Vagina (tissue), 2 donors: ENCODE results near the gene ST6GALNAC4. TPM values are rescaled to one million over a fixed set of nuclear protein-coding genes. Genes with fewer than 3 reads are reported as not detected.

Experiments used
- DNase-seq, 2 donors: peaks; one replicate each; pipeline ENCODE4 v3.0.0-alpha.2; 2017; ENCODE audit errors: extremely low spot score in 2 of 2
- H3K27ac ChIP-seq: fragments of 200-600 bp; sonication (generic); one replicate; pipeline ENCODE4 v1.5.1; 2019
- H3K27me3 ChIP-seq: fragments of 200-600 bp; sonication (generic); one replicate; pipeline ENCODE4 v1.5.1; 2019
- H3K36me3 ChIP-seq, 2 donors: fragments of 200-600 bp; sonication (generic); one replicate each; pipeline ENCODE4 v1.5.1; 2017 to 2019
- H3K4me1 ChIP-seq: fragments of 200-600 bp; sonication (generic); one replicate; pipeline ENCODE4 v1.5.1; 2019
- H3K4me3 ChIP-seq, 2 donors: fragments of 200-600 bp; sonication (generic); 1 replicate in 1 of 2; 2 replicates in 1 of 2; pipeline ENCODE4 v1.5.1; 2016 to 2019
- H3K9me3 ChIP-seq: fragments of 200-600 bp; sonication (generic); one replicate; pipeline ENCODE4 v1.5.1; 2019
- POLR2A ChIP-seq, 2 donors: fragments of 450-650 bp; IDR thresholded peaks; one replicate each; pipeline ENCODE4 v1.6.1; 2017; ENCODE audit warnings: antibody characterized with exemption in 2 of 2, mild to moderate bottlenecking in 2 of 2, moderate library complexity in 2 of 2
- POLR2AphosphoS5 ChIP-seq, 2 donors: sonication (generic); formaldehyde crosslinking; IDR thresholded peaks; one replicate each; pipeline ENCODE4 v1.9.0; 2017; ENCODE audit warnings: antibody characterized with exemption in 2 of 2, mild to moderate bottlenecking in 2 of 2, low read depth in 1 of 2; ENCODE audit not compliant: insufficient read depth in 1 of 2
- intact Hi-C: fragments of 100-400 bp; cut with DNase I; formaldehyde crosslinking; loops from one replicate; pipeline ENCODE4 v1.15.1; 2023
- total RNA-seq: library from RNA; depleted of rRNA; stranded (reverse); fragments of >200 nt; gene quantifications from one replicate; pipeline ENCODE4 v1.2.3, GENCODE V29; 2016
- TF ChIP-seq, protein P1 (sequence below), 3 experiments: fragments of 450-650 bp in 2 of 3; fragments of 200-600 bp in 1 of 3; sonication (generic) in 1 of 3; IDR thresholded peaks; one replicate each; pipeline ENCODE4 v1.5.1; 2017 to 2019; ENCODE audit warnings: antibody characterized with exemption in 3 of 3, mild to moderate bottlenecking in 2 of 3, moderate library complexity in 2 of 3

Gene ST6GALNAC4
- total RNA-seq, 1 donor from 2014 or later, result 33.1 TPM

DNA sequence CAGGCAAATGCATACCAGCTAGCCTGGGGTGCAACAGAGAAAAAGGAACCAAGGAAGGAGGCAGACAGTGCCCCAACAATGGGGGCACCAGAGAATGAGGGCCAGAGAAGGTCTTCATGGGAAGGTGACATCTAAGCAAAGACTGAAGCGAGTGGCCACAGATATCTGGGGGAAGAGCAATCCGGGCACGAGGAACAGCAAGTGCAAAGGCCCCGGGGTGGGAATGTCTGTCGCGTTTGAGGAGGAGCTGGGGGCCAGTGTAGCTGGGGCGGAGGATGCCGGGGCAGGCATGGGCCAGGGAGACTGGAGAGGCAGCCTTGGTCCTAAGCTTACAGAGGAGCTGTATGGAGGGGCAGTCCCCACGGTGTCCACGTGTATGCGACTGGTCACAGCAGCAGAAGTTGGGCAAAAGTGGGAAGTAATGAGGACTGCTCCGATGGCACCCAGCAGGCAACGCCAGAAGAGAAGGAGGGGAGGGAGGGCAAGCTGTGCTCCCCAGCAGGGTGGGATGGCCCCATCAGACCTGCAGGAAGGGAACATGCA lies 44.8 kb upstream of the ST6GALNAC4 start:
- H3K27me3 ChIP-seq, result no peaks in the 10 kb centered on the region
- TF ChIP-seq, protein P1, sequence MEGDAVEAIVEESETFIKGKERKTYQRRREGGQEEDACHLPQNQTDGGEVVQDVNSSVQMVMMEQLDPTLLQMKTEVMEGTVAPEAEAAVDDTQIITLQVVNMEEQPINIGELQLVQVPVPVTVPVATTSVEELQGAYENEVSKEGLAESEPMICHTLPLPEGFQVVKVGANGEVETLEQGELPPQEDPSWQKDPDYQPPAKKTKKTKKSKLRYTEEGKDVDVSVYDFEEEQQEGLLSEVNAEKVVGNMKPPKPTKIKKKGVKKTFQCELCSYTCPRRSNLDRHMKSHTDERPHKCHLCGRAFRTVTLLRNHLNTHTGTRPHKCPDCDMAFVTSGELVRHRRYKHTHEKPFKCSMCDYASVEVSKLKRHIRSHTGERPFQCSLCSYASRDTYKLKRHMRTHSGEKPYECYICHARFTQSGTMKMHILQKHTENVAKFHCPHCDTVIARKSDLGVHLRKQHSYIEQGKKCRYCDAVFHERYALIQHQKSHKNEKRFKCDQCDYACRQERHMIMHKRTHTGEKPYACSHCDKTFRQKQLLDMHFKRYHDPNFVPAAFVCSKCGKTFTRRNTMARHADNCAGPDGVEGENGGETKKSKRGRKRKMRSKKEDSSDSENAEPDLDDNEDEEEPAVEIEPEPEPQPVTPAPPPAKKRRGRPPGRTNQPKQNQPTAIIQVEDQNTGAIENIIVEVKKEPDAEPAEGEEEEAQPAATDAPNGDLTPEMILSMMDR (IDR thresholded peaks at IDR 0.05), result no peak
- TF ChIP-seq POLR2AphosphoS5 (IDR thresholded peaks at IDR 0.05; ENCODE audit: insufficient read depth in 1 of 2, low read depth in 1 of 2) (no peak), POLR2A (IDR thresholded peaks at IDR 0.05) (no peak)
- peak overlapping the region; percentile 96 for H3K27ac ChIP-seq
- intact Hi-C loops, result no loop called here
- no peaks in the 10 kb centered on the region for H3K36me3 ChIP-seq
- no peak overlapping the region for H3K4me3 ChIP-seq
- peaks cover 78% of the 10 kb centered on the region for H3K4me1 ChIP-seq
- no peak for DNase-seq
- no peaks in the 10 kb centered on the region for H3K9me3 ChIP-seq

DNA sequence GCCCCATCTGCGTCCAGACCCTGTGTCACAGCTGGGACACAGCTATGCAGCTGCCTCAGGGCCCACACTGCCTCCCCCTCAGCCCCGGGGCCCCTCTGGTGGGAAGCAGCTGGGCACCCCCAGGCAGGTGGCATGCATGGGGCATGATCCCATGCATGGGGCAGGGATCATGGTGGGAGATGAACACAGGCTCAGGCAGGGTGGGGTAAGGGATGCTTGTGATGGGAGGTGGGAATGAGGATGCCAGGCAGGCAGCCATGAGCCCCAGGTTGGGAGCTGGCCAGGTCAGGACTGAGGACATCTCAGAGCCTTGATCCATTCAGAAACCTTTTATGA lies 44.3 kb upstream of the ST6GALNAC4 start:
- TF ChIP-seq, protein P1 (IDR thresholded peaks at IDR 0.05), result no peak
- TF ChIP-seq POLR2A (IDR thresholded peaks at IDR 0.05) (no peak), POLR2AphosphoS5 (IDR thresholded peaks at IDR 0.05; ENCODE audit: insufficient read depth in 1 of 2, low read depth in 1 of 2) (no peak)
- Histone ChIP-seq H3K27ac (peak overlapping the region; percentile 96), H3K9me3 (no peaks in the 10 kb centered on the region), H3K27me3 (no peaks in the 10 kb centered on the region), H3K36me3 (no peaks in the 10 kb centered on the region), H3K4me3 (no peak overlapping the region), H3K4me1 (peaks cover 75% of the 10 kb centered on the region)
- intact Hi-C loops, result no loop called here
- DNase-seq, result no peak

DNA sequence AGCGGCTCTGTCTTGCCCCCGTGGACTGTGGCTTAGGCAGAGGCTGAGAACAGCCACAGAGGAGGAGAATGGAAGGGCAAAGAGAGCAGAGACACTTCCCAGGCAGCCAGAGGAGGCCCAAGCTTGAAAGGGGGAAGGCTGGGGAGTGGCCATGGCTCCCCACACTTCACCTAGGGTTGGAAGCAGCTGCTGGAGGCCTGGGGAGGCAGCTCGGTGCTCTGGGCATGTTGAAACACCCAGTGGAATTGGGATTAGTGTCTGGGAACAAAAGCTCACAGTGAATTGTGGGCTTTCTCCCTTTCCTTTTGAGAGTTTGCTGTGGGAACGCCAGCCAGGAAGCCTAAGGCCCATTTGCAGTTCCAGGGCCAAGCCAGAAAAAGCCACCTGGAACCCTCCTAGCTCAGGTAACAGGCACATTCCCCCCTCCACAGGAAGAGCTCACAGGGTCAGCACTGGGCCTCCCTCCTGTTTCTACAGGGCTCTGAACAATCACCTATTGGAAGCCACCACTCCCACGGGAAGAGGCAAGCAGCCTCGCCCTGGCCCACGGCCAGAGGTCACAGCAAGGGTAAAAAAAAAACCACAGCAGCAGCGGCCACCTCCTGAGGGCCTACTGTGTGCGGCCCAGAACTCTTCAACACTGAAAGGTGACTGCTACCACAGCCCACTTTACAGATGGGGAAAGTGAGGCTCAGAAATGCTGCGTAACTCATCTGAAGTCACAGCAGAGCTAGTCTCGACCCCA lies 43.7 kb upstream of the ST6GALNAC4 start:
- no peak for DNase-seq
- TF ChIP-seq POLR2A (IDR thresholded peaks at IDR 0.05) (no peak), POLR2AphosphoS5 (IDR thresholded peaks at IDR 0.05; ENCODE audit: insufficient read depth in 1 of 2, low read depth in 1 of 2) (no peak)
- TF ChIP-seq, protein P1 (IDR thresholded peaks at IDR 0.05), result no peak
- peak overlapping the region; percentile 96 for H3K27ac ChIP-seq
- H3K4me3 ChIP-seq, result no peak overlapping the region
- H3K9me3 ChIP-seq, result no peaks in the 10 kb centered on the region
- intact Hi-C loops, result no loop called here
- H3K36me3 ChIP-seq, result no peaks in the 10 kb centered on the region
- no peaks in the 10 kb centered on the region for H3K27me3 ChIP-seq
- H3K4me1 ChIP-seq, result peaks cover 75% of the 10 kb centered on the region

DNA sequence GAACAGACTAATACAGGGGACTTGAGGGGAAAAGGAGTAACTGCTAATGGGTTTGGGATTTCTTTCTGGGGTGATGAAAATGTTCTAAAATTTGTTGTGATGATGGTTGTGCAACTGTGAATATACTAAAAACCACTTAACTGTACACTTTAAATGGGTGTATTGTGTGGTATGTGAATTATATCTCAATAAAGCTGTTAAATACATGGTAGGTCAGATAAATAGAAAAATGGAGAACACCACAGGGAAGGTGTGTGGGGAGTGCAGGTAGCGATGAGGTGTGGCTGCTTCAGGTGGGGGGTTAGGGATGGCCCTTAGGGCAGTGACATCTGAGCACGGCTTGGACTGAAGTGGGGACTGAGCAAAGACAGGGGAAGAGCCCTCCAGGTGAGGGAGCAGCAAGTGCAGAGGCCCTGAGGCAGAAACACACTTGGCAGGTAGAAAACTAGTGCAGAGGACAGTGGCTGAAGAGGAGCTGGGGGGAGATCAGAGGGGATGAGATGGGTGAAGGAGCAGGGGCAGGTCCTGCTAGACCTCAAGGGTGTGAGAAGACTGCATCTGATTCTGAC lies 43.1 kb upstream of the ST6GALNAC4 start:
- H3K36me3 ChIP-seq, result no peaks in the 10 kb centered on the region
- TF ChIP-seq, protein P1 (IDR thresholded peaks at IDR 0.05), result no peak
- TF ChIP-seq POLR2AphosphoS5 (IDR thresholded peaks at IDR 0.05; ENCODE audit: insufficient read depth in 1 of 2, low read depth in 1 of 2), result no peak
- H3K27ac ChIP-seq, result peak overlapping the region; percentile 96
- intact Hi-C loops, result no loop called here
- H3K9me3 ChIP-seq, result no peaks in the 10 kb centered on the region
- no peaks in the 10 kb centered on the region for H3K27me3 ChIP-seq
- no peak overlapping the region for H3K4me3 ChIP-seq
- no peak for DNase-seq
- H3K4me1 ChIP-seq, result peaks cover 75% of the 10 kb centered on the region

DNA sequence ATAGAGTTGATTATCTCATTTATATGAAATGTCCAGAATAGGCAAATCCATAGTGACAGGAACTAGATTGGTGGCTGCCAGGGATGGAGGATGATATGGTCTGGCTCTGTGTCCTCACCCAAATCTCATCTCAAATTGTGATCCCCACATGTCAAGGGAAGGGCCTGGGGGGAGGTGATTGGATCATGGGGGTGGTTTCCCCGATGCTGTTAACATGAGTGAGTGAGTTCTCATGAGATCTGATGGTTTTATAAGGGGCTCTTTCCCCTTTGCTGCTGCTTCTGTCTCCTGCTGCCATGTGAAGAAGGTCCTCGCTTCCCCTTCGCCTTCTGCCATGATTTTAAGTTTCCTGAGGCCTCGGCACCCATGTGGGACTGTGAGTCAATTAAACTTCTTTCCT lies 42.6 kb upstream of the ST6GALNAC4 start:
- Histone ChIP-seq H3K4me1 (peaks cover 75% of the 10 kb centered on the region), H3K4me3 (no peak overlapping the region), H3K27me3 (no peaks in the 10 kb centered on the region), H3K36me3 (no peaks in the 10 kb centered on the region), H3K27ac (peak overlapping the region; percentile 96), H3K9me3 (no peaks in the 10 kb centered on the region)
- intact Hi-C loops, result no loop called here
- DNase-seq, result no peak
- TF ChIP-seq, protein P1 (IDR thresholded peaks at IDR 0.05), result no peak
- no peak for TF ChIP-seq POLR2A (IDR thresholded peaks at IDR 0.05)
- no peak for TF ChIP-seq POLR2AphosphoS5 (IDR thresholded peaks at IDR 0.05; ENCODE audit: insufficient read depth in 1 of 2, low read depth in 1 of 2)
